ENCODE results near the gene IQCE.

IQCE gene

DNA sequence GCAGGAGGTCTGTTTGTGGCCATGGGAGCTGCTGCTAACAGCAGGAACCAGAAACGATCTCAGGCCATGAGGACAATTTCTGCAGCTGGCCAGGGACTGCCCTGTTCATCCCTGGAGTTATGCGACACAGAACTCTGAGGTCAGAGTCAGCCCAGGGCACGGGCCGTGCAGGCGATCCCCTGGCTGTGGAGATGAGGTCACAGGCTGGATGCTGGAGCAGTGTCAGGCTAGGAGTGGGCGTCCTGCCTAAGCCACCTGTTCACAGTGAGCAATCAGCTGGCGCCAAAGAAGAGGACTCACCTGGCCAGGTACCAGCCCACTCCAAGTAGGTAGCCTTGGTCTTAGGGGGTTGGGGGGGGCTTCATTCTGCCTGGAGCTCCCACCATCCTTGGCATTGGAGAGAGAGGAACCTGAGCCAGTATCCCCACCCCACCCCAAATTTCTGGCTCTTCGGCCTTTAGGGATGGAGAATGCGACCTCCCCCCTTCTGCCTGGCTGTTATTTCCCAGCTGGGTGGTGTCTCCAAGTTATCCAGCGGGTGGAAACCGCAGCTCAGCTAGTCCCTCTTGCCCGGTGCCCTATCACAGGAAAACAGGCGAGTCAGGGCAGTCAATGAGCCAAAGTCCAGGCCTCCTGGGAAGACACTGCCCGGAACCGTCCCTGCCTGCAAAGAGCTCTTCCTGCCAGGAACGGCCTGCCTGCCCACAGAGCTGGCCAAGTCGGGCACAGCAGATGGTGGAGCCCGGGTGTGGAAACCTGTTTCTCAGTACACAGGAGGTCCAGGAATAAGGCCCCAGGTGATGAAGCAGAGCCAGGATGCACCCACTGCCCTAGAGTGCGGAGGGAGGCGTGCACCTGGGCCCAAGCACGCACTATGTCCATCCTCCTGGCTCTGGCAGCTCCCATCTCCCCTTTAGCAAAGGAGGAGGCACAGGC, 71.2 kb downstream of the IQCE start:
- DNase-seq = peak in 1 of 51 donors; percentile 38

DNA sequence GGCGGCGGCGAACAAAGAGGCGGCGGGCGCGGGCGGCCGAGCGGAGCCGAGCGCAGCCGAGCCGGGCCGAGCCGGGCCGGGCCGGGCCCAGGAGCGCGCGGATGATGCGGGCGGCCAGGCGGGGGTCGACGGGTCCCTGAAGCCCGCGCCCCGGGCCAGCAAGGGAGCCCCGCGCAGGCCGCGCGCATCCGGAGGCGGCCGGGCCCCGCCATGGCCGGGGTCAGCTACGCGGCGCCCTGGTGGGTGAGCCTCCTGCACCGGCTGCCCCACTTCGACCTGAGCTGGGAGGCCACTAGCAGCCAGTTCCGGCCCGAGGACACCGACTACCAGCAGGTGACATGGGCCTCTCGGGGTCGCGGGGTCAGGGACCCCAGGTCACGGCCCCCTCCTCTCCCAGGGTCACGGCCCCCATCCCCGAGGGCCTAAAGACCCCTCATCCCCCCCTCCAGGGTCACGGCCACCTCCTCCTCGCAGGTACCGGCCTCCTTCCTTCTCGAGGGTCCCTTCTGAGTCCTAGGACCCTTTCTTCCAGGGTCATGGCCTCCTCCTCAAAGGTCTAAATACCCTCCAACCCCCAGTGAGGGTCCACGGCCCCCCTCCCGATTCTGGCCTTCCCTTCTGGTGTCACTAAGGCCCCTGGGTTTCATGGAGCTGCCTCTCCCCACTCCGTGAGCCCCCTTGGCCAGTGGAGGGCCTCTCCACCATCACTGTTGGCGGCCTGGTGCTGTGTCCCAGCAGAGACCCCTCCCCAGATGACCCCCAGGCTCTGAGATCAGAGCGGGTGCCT, 73.4 kb downstream of the IQCE start, which contains the start of gene TTYH3:
Gene TTYH3, plus strand, starts transcription at position 41 of the 787 bp plus-strand sequence. Its CDS starts 170 bp downstream, at position 211.
- peak in 9 of 51 donors; percentile 38 to 67 (median 59) for DNase-seq

DNA sequence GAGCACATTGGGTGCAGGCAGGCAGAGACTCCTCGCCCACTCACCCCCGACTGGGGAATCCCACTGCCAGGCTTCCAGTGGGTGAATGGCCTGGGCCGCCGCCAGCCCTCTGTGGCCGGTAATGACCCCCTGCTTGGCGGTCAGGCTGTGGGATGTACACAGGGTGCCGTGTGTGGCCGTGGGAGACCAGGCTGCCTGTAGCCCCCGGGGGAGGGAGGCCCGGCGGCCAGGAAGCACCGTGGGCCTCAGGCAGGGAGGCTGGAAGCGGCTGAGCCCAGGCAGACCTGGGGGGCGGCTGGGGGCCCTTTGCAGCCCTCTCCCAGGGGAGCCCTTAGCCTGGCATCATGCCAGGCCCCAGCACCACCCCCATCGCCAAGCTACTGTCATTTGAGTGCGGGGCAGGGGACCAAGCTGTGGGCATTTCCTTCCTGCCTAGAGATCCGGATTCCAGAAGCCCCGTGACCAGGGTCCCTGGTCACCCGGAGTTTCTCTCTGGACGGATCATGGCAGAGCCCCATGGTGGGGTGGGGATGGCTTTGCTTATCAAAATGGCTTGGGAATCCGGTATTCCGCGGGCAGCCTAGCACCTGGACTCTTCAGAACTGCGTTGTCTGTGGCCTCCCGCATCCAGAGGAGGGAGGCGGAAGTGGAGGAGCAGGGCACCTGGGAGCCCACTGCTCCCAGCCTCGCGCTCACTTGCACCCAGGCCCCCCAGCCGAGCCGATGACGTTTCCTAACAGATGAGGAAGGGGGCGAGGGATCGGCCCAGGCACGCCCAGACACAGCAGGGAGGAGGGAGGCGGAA, 74.2 kb downstream of the IQCE start:
- peak in 29 of 51 donors; percentile 23 to 78 (median 47) for DNase-seq

DNA sequence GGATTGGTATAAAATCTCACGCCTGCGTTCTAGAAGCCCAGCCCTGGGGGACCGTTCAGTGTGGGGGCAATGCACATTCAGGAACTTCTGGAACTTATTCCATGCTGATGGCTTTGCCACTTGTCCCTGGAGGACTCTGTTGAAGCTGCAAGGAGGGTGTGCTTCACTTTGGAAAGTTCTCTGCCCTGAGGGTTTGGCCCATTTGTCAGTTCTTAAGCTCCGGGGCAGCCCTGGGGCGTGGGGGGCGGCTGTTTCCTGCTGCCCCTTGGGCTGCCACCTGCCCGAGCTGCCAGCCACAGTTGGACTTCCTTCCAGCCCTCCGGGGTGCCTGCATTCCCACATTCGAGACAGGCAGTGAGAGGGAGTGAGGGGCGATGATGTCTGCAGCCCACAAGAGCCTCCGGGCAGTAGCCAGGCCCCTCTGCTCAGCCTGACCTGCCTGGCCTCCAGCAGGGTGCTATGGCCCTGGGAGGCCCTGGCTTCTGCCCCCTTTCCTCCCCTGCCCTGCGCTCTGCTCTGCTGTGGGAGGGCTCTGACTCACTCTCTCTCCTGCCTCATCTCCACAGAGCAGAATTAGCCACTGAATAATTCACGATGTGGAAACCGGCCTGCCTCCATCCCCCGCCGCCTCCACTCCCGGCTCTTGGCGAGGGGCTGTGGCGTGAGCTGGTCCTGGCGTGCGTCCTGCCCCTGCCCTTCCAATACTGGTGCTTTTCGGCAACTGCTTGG, 74.9 kb downstream of the IQCE start:
- peak in 32 of 51 donors; percentile 16 to 86 (median 52) for DNase-seq

DNA sequence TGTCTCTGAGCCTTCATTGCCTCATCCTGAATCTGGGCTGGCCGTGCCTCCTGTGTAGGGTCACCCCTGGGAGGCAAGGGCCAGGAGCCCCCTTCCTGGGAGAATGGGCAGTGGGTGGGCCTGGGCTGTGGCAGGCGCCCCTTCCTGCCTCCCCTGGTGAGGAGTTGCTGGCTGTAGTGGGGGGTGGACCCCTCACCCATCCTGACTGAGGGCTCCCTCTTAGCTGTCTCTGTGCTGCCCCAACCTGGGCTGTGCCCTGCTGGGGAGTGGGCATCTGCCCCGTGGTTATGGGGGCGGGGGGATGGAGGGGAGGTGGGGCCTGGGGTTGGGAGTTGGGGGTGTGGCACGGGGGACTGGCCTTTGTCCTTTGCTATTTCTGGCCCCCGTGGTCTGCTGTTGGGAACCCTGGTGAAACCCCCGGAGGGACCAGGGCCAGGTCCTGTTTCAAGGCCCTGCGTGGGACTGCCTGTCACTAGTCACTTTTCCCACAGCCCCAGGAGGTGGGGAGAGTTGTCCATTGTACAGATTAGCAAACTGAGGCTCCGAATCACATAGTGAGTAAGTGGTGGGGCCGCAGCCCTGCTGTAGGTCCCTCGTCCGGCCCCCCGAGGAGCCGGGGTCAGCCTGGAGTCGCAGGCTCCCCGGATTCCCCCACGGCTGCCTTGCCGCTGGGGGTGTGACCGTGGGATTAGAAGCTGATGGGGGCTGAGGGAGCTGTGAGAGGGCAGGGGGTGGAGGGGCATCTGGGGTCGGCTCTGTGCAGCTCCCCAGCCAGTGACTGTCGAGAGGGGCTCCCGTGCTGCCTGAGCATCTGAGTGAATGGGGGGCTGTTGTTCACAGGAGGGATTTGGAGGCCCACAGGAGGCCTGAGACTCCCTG, 75.7 kb downstream of the IQCE start:
- DNase-seq = no peak

DNA sequence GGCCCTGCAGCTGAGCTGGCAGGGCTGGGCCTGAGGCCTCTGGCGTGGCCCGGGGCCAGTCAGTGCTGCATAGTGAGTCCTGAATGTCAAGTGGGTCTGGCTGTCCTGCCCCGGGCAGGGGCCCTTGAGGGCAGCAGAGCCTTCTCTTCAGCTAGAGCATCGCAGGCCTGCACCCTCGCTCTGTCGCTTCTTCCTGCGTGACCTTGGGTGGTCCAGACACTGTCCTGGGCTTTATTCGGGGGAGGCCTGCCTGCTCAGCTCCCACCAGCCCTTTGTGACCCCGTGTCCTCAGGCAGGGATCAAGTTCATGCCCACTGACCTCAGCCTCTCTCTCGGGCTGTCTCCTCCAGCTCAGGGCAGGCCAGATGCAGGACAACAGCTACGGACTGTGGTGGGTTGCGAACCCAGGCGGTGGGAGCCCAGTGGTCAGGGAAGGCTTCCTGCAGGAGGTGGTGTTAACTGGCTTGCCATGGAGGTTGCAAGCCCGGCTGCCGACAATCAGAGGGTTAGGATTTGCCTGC, 76.4 kb downstream of the IQCE start:
- DNase-seq = no peak

DNA sequence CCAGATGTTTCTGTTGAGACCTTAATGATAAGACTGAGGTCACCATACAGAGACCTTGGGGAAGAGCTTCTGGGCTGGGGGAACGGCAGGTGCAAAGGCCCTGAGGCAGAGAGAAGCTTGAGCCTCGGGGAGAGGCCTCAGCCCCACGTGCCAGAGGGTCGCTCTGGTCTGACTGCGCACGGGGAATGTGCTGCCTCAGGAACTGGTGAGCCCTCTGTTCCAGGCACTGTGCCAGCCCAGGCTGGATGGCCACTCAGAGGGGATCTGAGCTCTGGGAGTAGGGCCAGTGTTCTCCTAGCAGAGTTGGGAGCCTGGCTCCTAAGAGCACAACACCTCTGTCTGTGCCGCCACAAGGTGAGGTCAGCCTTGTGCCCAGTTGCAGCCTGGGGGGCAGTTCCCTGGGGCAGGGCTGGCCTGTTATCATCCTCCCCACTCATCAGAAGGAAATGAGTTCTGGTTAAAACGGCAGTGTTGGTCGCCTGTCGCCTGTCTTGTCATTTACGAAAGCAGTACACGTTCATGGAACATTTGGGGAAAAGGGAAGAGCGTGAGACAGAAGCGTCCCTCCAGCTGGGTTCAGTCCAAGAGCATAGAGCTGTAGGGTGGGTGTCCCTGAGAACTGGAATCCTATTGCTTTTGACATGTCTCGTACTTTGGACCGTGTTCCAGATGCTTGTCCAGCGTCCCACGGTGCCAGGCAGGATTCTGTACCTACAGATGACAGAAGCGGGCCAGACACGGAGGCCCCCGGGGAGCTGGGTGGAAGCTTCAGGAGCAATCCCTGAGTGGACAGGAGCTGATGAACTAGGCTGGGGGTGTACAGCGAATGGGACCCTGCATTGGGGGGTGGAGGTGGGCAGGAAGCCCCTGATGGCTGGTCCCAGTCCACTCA, 77.3 kb downstream of the IQCE start:
- DNase-seq = peak in 26 of 51 donors; percentile 18 to 78 (median 54)

DNA sequence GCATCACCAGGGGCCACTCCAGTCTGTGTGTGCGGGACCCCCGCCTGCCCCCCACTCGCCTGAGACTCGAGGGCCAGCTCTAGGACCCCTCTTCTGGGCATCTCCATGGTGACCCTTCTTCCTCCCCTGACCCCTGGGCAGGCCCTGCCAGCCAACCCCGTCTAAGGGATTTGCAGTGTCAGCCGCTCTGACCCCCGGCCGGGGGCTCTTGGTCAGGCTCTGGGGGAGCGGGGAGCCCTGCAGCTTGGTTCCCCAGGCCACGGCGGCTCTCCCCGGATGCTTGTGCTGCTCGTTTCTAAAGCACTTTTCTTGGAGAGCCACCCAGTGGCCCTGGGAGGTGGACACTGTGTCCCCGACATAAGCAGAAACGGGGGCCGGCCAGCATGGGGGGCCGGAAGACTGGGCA, 78.3 kb downstream of the IQCE start:
- peak in 7 of 51 donors; percentile 38 to 64 (median 59) for DNase-seq

DNA sequence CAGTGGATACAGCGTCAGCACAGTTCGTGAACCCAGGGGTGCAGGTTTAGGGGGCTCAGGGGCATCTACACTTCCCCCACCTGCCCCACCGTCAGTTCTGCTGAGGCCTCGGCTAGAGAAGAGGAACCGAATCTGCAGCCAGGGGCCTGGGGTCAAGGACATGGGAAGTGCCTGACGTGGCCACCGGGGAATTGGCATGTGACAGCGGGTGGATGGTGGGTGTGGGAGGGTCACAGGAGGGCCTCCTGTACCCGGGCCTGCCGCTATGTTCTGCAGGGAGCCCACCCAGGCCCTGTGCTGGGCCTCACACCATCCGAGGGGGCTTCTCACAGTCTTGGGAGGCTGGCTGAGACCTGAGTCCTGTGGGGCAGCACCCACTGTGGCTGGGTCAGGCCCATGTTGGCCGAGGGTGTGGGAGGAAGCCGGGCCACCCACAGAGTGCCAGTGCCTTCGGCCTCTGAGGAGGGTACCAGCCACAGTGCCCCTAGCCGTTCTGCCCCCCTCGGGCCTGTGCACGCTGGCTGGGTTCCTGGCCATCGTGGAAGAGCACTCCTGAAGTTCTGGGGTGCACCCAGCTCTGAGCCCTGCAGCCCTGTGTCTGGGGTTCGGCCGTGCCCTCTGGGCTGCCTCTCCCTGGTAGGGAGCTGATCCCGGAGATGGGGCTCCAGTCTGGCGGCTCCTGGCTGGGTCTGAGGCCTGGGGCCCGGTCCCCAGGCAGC, 78.9 kb downstream of the IQCE start:
- peak in 20 of 51 donors; percentile 21 to 74 (median 41) for DNase-seq

DNA sequence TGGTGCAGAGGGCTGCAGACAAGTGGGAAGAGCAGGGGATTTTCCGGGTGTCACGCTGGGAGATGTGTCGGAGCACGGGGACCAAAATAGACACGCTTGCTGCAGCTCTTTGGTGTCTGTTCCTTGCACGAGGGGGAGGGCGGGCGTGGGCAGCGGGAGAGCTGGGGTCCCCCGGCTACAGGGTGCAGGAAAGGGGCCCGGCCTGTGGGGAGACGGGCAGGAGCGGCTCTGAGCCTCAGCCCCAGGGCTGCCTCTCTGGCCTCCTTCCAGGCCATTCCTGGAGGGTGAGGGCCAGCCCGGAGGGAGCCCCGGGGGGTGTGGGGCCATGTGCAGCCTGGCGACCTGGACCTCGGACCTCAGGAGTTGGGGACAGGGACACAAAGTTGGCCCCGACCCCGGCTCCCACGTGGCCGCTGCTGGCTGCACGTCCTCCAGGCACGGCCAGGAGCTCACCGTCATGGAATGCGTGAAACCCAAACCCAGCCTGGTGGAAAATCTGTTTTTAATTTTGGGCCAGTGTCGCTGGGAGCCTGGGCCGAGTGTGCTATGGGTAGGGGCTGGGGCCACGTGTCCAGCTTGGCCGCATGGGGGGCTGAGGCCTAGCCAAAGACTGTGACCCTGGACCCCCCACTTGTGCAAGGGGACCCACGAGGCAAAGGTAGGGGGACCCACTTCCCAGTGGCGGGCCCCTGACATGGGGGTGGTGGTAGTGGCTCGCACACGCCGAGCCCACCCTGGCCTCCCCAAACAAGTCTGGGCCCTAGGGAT, 79.6 kb downstream of the IQCE start:
- peak in 12 of 51 donors; percentile 11 to 63 (median 38) for DNase-seq

DNA sequence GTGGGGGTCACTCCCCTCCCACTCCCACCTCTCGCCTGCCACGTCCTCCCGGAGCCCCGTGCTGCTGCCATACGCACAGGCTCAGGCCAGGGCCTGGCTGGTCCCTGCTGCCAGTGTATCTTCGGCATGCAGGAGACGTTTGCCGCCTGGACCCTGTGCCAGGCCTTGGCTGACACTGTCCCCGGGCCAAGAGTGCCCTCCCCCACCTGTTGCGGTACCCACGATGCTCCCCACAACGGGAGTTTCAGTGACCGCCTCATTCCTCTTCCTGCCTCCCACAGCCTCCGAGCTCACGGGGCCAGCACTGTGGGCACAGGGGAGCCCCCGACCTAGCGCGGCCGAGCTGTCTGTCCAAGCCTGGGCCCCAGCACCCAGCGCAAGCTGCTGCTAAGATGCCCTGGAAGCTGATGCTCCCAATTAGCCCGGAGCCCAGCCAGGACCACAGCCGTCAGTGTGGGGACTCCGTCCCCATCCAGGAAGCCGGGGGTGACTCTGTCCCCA, 80.5 kb downstream of the IQCE start:
- peak in 24 of 51 donors; percentile 14 to 66 (median 46) for DNase-seq

DNA sequence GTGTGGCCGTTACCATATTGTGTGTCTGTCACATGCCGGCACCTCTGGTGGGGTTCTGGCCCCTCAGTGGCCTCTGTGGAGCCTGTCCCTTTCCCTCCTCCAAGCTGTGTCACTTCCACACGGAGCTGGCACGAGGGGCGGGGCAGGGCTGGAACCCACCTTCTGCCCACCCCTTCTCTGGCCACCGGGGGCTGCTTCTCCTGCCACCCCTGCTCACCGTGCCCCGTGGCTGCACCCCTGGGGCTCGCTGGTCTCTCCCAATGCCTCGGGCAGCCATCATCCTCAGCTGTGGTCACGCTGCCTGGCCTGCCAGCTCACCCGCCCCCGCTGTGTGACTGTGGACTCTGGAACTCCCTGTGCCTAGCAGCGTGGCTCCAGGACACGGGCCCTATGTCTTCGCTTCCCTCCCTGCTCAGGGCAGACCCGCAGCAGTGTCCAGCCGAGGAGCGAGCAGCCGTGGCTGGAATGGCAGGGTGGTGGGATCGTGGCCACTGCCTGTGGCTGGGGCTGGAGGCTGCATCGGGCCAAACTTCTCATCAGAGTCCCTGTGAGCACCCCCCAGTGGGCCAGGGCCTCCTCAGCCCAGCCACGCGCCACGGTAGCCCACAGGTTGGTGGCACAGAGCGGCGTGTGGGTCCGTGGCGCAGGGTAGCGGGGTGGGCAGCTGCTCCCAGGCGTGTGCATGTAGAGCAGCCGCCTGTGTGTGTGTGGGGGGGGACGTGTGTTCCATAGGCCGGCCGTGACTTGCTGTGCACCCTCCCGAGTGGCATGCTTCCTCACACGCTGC, 81.1 kb downstream of the IQCE start:
- DNase-seq = peak in 2 of 51 donors; percentile 51 to 62

DNA sequence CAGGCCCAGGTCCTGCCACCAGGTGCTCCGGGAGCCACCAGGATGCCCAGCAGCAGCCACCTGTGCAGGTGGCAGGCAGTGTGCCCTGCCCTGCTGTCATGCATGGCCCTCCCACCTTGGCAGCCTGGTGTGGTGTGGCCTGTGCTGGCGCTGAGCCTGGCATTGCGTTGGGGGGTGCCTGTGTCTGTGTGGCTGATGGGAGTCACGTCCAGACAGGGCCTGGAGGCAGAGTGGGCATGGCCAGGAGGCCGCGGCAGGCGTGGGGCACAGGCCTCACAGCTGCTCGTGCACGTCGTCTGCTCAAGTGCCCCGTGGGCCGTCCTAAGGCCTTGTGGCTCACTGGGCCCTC, 81.7 kb downstream of the IQCE start:
- peak in 1 of 51 donors; percentile 62 for DNase-seq

DNA sequence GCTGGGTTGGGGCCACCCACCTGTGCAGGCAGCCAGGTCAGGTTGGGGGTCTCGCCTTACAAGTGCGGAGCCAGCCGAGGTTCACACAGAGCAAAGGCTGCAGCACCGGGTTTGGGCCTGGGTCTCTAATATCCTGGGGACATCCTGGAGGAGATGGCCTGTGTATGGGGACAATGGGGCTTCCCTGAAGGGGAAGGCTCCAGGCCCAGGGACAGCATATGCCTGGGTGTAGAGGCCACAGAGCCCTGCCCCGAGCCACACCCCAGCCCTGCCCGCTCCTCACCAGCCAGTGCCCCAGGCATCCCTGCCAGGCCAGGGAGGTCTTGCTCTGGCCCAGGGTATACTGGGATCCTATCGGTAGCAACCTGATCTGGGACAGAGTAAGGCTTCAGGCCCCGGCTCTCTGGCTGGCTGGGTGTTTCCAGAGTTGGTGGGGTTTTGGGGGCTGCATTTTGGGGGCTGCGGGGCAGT, 82.1 kb downstream of the IQCE start:
- no peak for DNase-seq

All from hypothalamus (tissue), 51 donors.